ENCODE data around the gene MET.

DNA sequence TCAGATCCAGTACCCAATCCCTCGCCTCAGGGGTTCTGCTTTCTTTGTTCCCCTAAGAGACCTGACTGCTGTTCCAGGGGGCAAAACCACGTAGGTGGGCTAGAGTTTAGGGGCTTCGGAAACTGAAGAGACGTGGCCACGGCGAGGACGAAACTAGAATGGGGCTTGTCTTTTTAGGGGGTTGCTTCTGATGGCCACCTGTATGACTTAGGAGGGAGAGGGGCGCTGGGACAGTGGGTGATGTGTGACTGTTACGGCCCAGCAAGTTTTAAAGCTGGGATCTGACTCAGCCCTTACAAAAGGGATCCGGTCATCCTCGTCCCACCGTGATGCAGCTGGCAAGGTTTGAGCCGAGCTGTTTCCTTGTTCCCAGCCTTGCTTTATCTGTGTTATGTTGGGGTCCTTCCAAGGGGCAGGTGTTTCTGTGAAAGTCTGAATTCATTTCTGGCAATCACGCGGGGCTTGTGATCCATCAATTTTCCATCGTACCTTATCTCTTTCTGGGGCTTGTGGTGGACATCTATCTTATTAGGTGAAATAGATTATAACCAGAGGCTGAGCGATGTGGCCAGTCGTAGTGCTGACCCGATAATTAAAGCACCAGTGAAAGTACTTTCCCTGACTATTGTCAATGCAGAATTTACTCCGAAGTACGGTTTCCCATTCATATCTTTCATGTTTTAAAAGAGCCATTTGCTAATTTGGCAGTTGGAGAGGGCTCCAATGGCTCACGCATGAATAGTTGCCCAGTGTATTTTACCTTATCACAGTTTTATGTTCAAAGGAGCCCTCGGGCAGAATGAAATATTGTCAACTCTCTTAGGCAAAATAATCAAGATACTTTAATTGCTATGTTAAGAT, 830 bp downstream of the MET start:
- TF ChIP-seq, protein P1, sequence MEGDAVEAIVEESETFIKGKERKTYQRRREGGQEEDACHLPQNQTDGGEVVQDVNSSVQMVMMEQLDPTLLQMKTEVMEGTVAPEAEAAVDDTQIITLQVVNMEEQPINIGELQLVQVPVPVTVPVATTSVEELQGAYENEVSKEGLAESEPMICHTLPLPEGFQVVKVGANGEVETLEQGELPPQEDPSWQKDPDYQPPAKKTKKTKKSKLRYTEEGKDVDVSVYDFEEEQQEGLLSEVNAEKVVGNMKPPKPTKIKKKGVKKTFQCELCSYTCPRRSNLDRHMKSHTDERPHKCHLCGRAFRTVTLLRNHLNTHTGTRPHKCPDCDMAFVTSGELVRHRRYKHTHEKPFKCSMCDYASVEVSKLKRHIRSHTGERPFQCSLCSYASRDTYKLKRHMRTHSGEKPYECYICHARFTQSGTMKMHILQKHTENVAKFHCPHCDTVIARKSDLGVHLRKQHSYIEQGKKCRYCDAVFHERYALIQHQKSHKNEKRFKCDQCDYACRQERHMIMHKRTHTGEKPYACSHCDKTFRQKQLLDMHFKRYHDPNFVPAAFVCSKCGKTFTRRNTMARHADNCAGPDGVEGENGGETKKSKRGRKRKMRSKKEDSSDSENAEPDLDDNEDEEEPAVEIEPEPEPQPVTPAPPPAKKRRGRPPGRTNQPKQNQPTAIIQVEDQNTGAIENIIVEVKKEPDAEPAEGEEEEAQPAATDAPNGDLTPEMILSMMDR (IDR thresholded peaks at IDR 0.05), result no peak
- TF ChIP-seq POLR2AphosphoS5 (IDR thresholded peaks at IDR 0.05) (no peak), POLR2A (IDR thresholded peaks at IDR 0.05) (no peak), EP300 (IDR thresholded peaks at IDR 0.05) (no peak)
